H1 (cell line): Measurements from ENCODE around the gene SLC34A1. TPM values are rescaled to one million over a fixed set of nuclear protein-coding genes. Genes with fewer than 3 reads are reported as not detected.

Source experiments
- CTCF ChIA-PET: fragments of 300-600 bp; sonication (Branson Sonifier 250); formaldehyde crosslinking; loops from one replicate; lab custom pipeline; 2021; ENCODE audit not compliant: partially characterized antibody; lab: Charles Lee
- POLR2A ChIA-PET: fragments of 300-600 bp; sonication (Branson Sonifier 250); formaldehyde crosslinking; loops from one replicate; lab custom pipeline; 2021; ENCODE audit warnings: inconsistent platforms; ENCODE audit not compliant: partially characterized antibody; lab: Charles Lee
- DNase-seq, 2 experiments: peaks; one replicate each; pipeline versions ENCODE4 v3.0.0 to v3.0.0-alpha.2; 2010 to 2022; ENCODE audit warnings: low spot score in 2 of 2, low read depth in 1 of 2, mixed read lengths in 1 of 2
- FAIRE-seq: peaks from 2 replicates; lab custom pipeline; 2011; peaks lifted over from hg19 to GRCh38; lab: Jason Lieb, UNC
- H2AFZ ChIP-seq: 2 replicates; pipeline ENCODE4 v1.8.1; 2012; ENCODE audit warnings: low read length, inconsistent platforms
- H2AK5ac ChIP-seq: 2 replicates; pipeline ENCODE4 v1.6.1; 2013; ENCODE audit warnings: low read depth, low read length
- H2BK120ac ChIP-seq: replicated peaks from 2 replicates; pipeline ENCODE3; 2013; ENCODE audit warnings: low read depth, low read length, inconsistent platforms
- H2BK12ac ChIP-seq: 2 replicates; pipeline ENCODE4 v1.6.1; 2013; ENCODE audit warnings: low read depth, low read length
- H2BK15ac ChIP-seq: 2 replicates; pipeline ENCODE4 v1.6.1; 2013; ENCODE audit warnings: low read length
- H2BK20ac ChIP-seq: 2 replicates; pipeline ENCODE4 v1.6.1; 2013; ENCODE audit warnings: low read length
- H2BK5ac ChIP-seq: 2 replicates; pipeline ENCODE4 v1.6.1; 2013; ENCODE audit warnings: low read depth, low read length
- H3K14ac ChIP-seq: 2 replicates; pipeline ENCODE4 v1.6.1; 2013; ENCODE audit warnings: inconsistent platforms; ENCODE audit not compliant: insufficient read length
- H3K18ac ChIP-seq: 2 replicates; pipeline ENCODE4 v1.6.1; 2013; ENCODE audit warnings: low read length; ENCODE audit errors: extremely low read depth
- H3K23ac ChIP-seq: 2 replicates; pipeline ENCODE4 v1.6.1; 2013; ENCODE audit warnings: inconsistent platforms; ENCODE audit not compliant: insufficient read length
- H3K23me2 ChIP-seq: 2 replicates; pipeline ENCODE4 v1.6.1; 2013; ENCODE audit warnings: low read depth, low read length
- H3K27ac ChIP-seq: 2 replicates; pipeline ENCODE4 v1.6.1; 2011; ENCODE audit warnings: low read depth, low read length, inconsistent platforms
- H3K27me3 ChIP-seq, 4 experiments: replicated peaks in 1 of 4; 1 replicate in 1 of 4; 2 replicates in 3 of 4; pipeline versions ENCODE4 v1.6.1 to v1.8.1; 2011 to 2013; ENCODE audit warnings: low read length in 3 of 4, mild to moderate bottlenecking in 3 of 4, inconsistent platforms in 2 of 4, mixed read lengths in 2 of 4, moderate library complexity in 1 of 4; ENCODE audit not compliant: control insufficient read depth in 3 of 4, insufficient read depth in 3 of 4; ENCODE audit errors: extremely low read depth in 1 of 4
- H3K36me3 ChIP-seq, 4 experiments: 2 replicates each; pipeline versions ENCODE4 v1.6.1 to v1.8.1; 2011 to 2013; ENCODE audit warnings: mild to moderate bottlenecking in 4 of 4, low read length in 3 of 4, moderate library complexity in 2 of 4, control low read depth in 1 of 4, inconsistent platforms in 1 of 4; ENCODE audit not compliant: insufficient read depth in 4 of 4, control insufficient read depth in 2 of 4
- H3K4ac ChIP-seq: replicated peaks from 2 replicates; pipeline ENCODE3; 2013; ENCODE audit warnings: low read length, low read depth, mixed read lengths, inconsistent platforms; ENCODE audit not compliant: insufficient read length
- H3K4me1 ChIP-seq, 4 experiments: replicated peaks in 1 of 4; 1 replicate in 1 of 4; 2 replicates in 3 of 4; pipeline versions ENCODE4 v1.6.1 to v1.8.1; 2011 to 2013; ENCODE audit warnings: low read length in 3 of 4, inconsistent platforms in 2 of 4, mixed read lengths in 1 of 4; ENCODE audit not compliant: insufficient read depth in 4 of 4, control insufficient read depth in 3 of 4
- H3K4me2 ChIP-seq, 2 experiments: 2 replicates each; pipeline versions ENCODE4 v1.6.1 to v1.8.1; 2011 to 2013; ENCODE audit warnings: low read depth in 2 of 2, low read length in 2 of 2, control low read depth in 1 of 2, inconsistent platforms in 1 of 2, mild to moderate bottlenecking in 1 of 2; ENCODE audit not compliant: insufficient read depth in 1 of 2
- H3K4me3 ChIP-seq, 4 experiments: fragments of 200-600, 300-600 bp in 1 of 4; sonication (generic), shearing (Covaris generic), sonication (Bioruptor Twin) in 1 of 4; 2 replicates each; pipeline versions ENCODE4 v1.5.1 to v1.8.1; 2011 to 2016; ENCODE audit warnings: low read length in 4 of 4, low read depth in 3 of 4, control low read depth in 2 of 4, inconsistent platforms in 2 of 4, mild to moderate bottlenecking in 2 of 4, mixed read lengths in 1 of 4, moderate library complexity in 1 of 4; ENCODE audit not compliant: insufficient read depth in 2 of 4; ENCODE audit errors: extremely low read depth in 1 of 4
- H3K56ac ChIP-seq: replicated peaks from 2 replicates; pipeline ENCODE3; 2013; ENCODE audit warnings: low read depth, mild to moderate bottlenecking, mixed read lengths, low read length, inconsistent platforms; ENCODE audit not compliant: insufficient read length
- H3K79me1 ChIP-seq: 2 replicates; pipeline ENCODE4 v1.6.1; 2013; ENCODE audit warnings: low read depth, low read length, control low read depth
- H3K79me2 ChIP-seq, 2 experiments: 2 replicates each; pipeline versions ENCODE4 v1.6.1 to v1.8.1; 2012 to 2013; ENCODE audit warnings: low read length in 2 of 2, mild to moderate bottlenecking in 2 of 2, inconsistent platforms in 1 of 2; ENCODE audit not compliant: insufficient read depth in 2 of 2, control insufficient read depth in 1 of 2
- H3K9ac ChIP-seq, 4 experiments: replicated peaks in 1 of 4; 1 replicate in 1 of 4; 2 replicates in 3 of 4; pipeline versions ENCODE4 v1.6.1 to v1.8.1; 2011 to 2013; ENCODE audit warnings: low read depth in 3 of 4, low read length in 3 of 4, control low read depth in 2 of 4, mild to moderate bottlenecking in 2 of 4, moderate library complexity in 2 of 4, inconsistent platforms in 1 of 4; ENCODE audit errors: extremely low read depth in 1 of 4
- H3K9me3 ChIP-seq, 2 experiments: 2 replicates each; pipeline versions ENCODE4 v1.6.1 to v1.8.1; 2012 to 2013; ENCODE audit warnings: mild to moderate bottlenecking in 2 of 2, moderate library complexity in 2 of 2, control low read depth in 1 of 2, inconsistent platforms in 1 of 2, low read depth in 1 of 2, low read length in 1 of 2, mixed read lengths in 1 of 2; ENCODE audit not compliant: insufficient read depth in 2 of 2
- H4K20me1 ChIP-seq, 2 experiments: replicated peaks in 1 of 2; 2 replicates each; pipeline versions ENCODE3 to v1.8.1; 2011 to 2013; ENCODE audit warnings: inconsistent platforms in 2 of 2, low read length in 2 of 2, mild to moderate bottlenecking in 1 of 2; ENCODE audit not compliant: insufficient read depth in 2 of 2, control insufficient read depth in 1 of 2
- H4K5ac ChIP-seq: 2 replicates; pipeline ENCODE4 v1.6.1; 2013; ENCODE audit warnings: low read length, low read depth, mixed read lengths, inconsistent platforms; ENCODE audit not compliant: insufficient read length
- H4K8ac ChIP-seq: 2 replicates; pipeline ENCODE4 v1.8.0; 2013; ENCODE audit warnings: mild to moderate bottlenecking, moderate library complexity, low read length, inconsistent platforms; ENCODE audit not compliant: insufficient read depth; ENCODE audit errors: extremely low read depth
- H4K91ac ChIP-seq: replicated peaks from 2 replicates; pipeline ENCODE3; 2013; ENCODE audit warnings: low read length, mixed read lengths, inconsistent platforms; ENCODE audit not compliant: insufficient read length
- KDM5A ChIP-seq: fragments of 200-600 bp; IDR thresholded peaks from 2 replicates; pipeline ENCODE4 v1.7.1; 2012; ENCODE audit warnings: mild to moderate bottlenecking, low read length, inconsistent platforms, mixed read lengths
- PHF8 ChIP-seq: fragments of 200-600 bp; sonication (generic); conservative IDR thresholded peaks from 2 replicates; pipeline ENCODE4 v1.7.1; 2012; ENCODE audit warnings: low read depth, mild to moderate bottlenecking, inconsistent platforms, low read length, moderate library complexity
- POLR2A ChIP-seq, 2 experiments: IDR thresholded peaks; 1 replicate in 1 of 2; 2 replicates in 1 of 2; pipeline ENCODE4 v1.6.1; 2011; ENCODE audit warnings: low read depth in 2 of 2, low read length in 2 of 2, mild to moderate bottlenecking in 2 of 2; ENCODE audit errors: control extremely low read depth in 1 of 2
- POU5F1 ChIP-seq: IDR thresholded peaks from 2 replicates; pipeline ENCODE4 v1.6.1; 2011; ENCODE audit warnings: low read depth, mild to moderate bottlenecking, low read length, moderate library complexity
- SIRT6 ChIP-seq: IDR thresholded peaks from one replicate; pipeline ENCODE4 v1.7.1; 2012; ENCODE audit warnings: low read length, inconsistent platforms
- SRF ChIP-seq: IDR thresholded peaks from 2 replicates; pipeline ENCODE4 v1.6.1; 2011; ENCODE audit warnings: mild to moderate bottlenecking, low read depth, low read length, moderate library complexity
- WGBS, 2 experiments: shearing (Covaris generic) in 1 of 2; methylation state at CpG; one replicate each; pipeline versions ENCODE4 v1.1.6 to v1.1.7; 2013 to 2015; ENCODE audit warnings: low lambda C conversion rate in 2 of 2, mixed read lengths in 2 of 2, inconsistent platforms in 1 of 2, low coverage in 1 of 2, missing lambda C conversion rate in 1 of 2; ENCODE audit not compliant: insufficient replicate concordance in 2 of 2, insufficient coverage in 1 of 2, insufficient read length in 1 of 2; ENCODE audit errors: extremely low coverage in 1 of 2, missing lambda C conversion rate in 1 of 2; 5-methylcytosine and 5-hydroxymethylcytosine counted together
- polyA plus RNA-seq, 7 experiments: library from polyadenylated mRNA; depleted of rRNA in 3 of 7; stranded (reverse) in 5 of 7; unstranded in 2 of 7; fragments of >200 nt in 5 of 7; fragments of 200-250 nt in 2 of 7; gene quantifications; 1 replicate in 5 of 7; 2 replicates in 1 of 7; 4 replicates in 1 of 7; pipeline versions ENCODE4 v1.2.1 to v1.2.3, GENCODE V29; 2011 to 2013; ENCODE audit warnings: missing spikeins in 2 of 7, mixed read lengths in 2 of 7
- total RNA-seq: library from RNA; stranded (reverse); fragmentation: NEBNext Ultra II Directional; extraction: Animal tissue kit (Norgen Biotek cat#: 25700); gene quantifications from 2 replicates; pipeline ENCODE4 v1.2.1, GENCODE V29; 2021

SLC34A1 gene
- total and polyA plus RNA-seq, 2 of the 8 experiments (the other 6 are each of a cell fraction or from before 2014, with no cell fraction given), result not detected

- WGBS, 2 experiments, result 61% methylated on average over 5 of the region's 5 CpGs; no CpG with 5 or more reads in 1 of the 2 experiments
- 0 out of 4 replicates have a peak overlapping the region, but pooled peaks have one; percentile 13 to 35 for H3K4me2 ChIP-seq
- H3K27ac ChIP-seq, result no peak overlapping the region; the same call in 1 of the 2 replicates
Measured at GRCh38 chr5:177374211-177374610, 10.0 kb upstream of the SLC34A1 start.

More at GRCh38 chr5:177374211-177374610, 10.0 kb upstream of the SLC34A1 start:
- DNase-seq (no peak), FAIRE-seq (no peak)
- no peaks in the 10 kb centered on the region; a peak in 1 of 7 replicates for H3K27me3 ChIP-seq
- no peaks in the 10 kb centered on the region for H3K79me2 ChIP-seq
- TF ChIP-seq PHF8 (no peak), SIRT6 (no peak), SRF (no peak), POLR2A (IDR thresholded peaks at IDR 0.05; ENCODE audit: control extremely low read depth in 1 of 2, low read depth in 2 of 2, low read length in 2 of 2) (no peak), KDM5A (no peak), POU5F1 (no peak)
- H4K91ac ChIP-seq, result no peak overlapping the region
- ChIA-PET POLR2A (interaction anchor here (1.0 to 3.1 kb wide), 9 partner anchors 8 to 122 kb away, joined by 3 to 14 read pairs (median 4); partner anchors contain the start of gene PDLIM7), CTCF (interaction anchor here (1.2 to 16.9 kb wide), 7 partner anchors 15 to 127 kb away, joined by 3 to 363 read pairs (median 142); partner anchors contain the start of genes LMAN2, MXD3, PFN3 and PRR7)
- no peak overlapping the region for H3K56ac ChIP-seq
- no peak overlapping the region for H4K5ac ChIP-seq
- H3K4me1 ChIP-seq, result peaks cover 5 to 26% (median 15%) of the 10 kb centered on the region in 4 experiments
- no peaks in the 10 kb centered on the region for H3K9me3 ChIP-seq
- H2AFZ ChIP-seq, result no peak overlapping the region
- H2BK15ac ChIP-seq, result no peak overlapping the region
- H4K8ac ChIP-seq, result no peak overlapping the region
- peaks cover 0 to 2% of the 10 kb centered on the region in 2 experiments for H4K20me1 ChIP-seq
- no peak overlapping the region for H3K4ac ChIP-seq
- no peak overlapping the region for H3K4me3 ChIP-seq
- no peak overlapping the region for H2BK5ac ChIP-seq
- no peak overlapping the region for H3K9ac ChIP-seq
- H3K36me3 ChIP-seq, result no peaks in the 10 kb centered on the region
- H3K14ac ChIP-seq, result no peak overlapping the region
- peaks cover 3% of the 10 kb centered on the region; the same call in 1 of the 2 replicates for H3K23me2 ChIP-seq
- H2BK12ac ChIP-seq, result no peak overlapping the region
- H3K23ac ChIP-seq, result no peak overlapping the region
- no peaks in the 10 kb centered on the region for H3K79me1 ChIP-seq
- no peak overlapping the region for H2BK120ac ChIP-seq
- no peak overlapping the region; the same call in 1 of the 2 replicates for H2AK5ac ChIP-seq
- H3K18ac ChIP-seq, result no peak overlapping the region
- no peak overlapping the region for H2BK20ac ChIP-seq
